HepG2 (cell line): Measurements from ENCODE around the gene MAPK9. TPM values are rescaled to one million over a fixed set of nuclear protein-coding genes. Genes with fewer than 3 reads are reported as not detected.

ENCODE experiments used
- E2F2 ChIP-seq: sonication (generic); formaldehyde crosslinking; IDR thresholded peaks from 2 replicates; pipeline ENCODE4 v1.4.0; 2020; ENCODE audit warnings: missing genetic modification reagents, borderline replicate concordance
- HNF4A ChIP-seq: sonication (generic); formaldehyde crosslinking; IDR thresholded peaks from 2 replicates; pipeline ENCODE4 v1.4.0; 2020; ENCODE audit warnings: missing genetic modification reagents
- MIER3 ChIP-seq: IDR thresholded peaks from 2 replicates; pipeline ENCODE4 v1.6.1; 2016; ENCODE audit warnings: missing compliant biosample characterization, borderline replicate concordance
- MYC ChIP-seq: sonication (generic); formaldehyde crosslinking; IDR thresholded peaks from 2 replicates; pipeline ENCODE4 v1.9.0; 2021; ENCODE audit warnings: missing genetic modification reagents, borderline replicate concordance
- NR2C2 ChIP-seq: sonication (generic); formaldehyde crosslinking; IDR thresholded peaks from 2 replicates; pipeline ENCODE4 v1.4.0; 2020; ENCODE audit warnings: missing genetic modification reagents, mild to moderate bottlenecking, moderate library complexity, borderline replicate concordance
- POLR2A ChIP-seq, 2 experiments: IDR thresholded peaks; 2 replicates each; pipeline ENCODE4 v1.6.1; 2011; ENCODE audit warnings: low read depth in 2 of 2, low read length in 2 of 2, mild to moderate bottlenecking in 1 of 2, moderate library complexity in 1 of 2; ENCODE audit not compliant: insufficient read depth in 1 of 2
- RBAK ChIP-seq: sonication (generic); formaldehyde crosslinking; IDR thresholded peaks from 2 replicates; pipeline ENCODE4 v1.5.1; 2020; ENCODE audit warnings: mild to moderate bottlenecking, missing genetic modification reagents
- RNF2 ChIP-seq: fragments of 450-650 bp; conservative IDR thresholded peaks from 2 replicates; pipeline ENCODE4 v1.6.1; 2016; ENCODE audit warnings: low read depth
- SOX6 ChIP-seq, 2 experiments: fragments of 450-650 bp in 1 of 2; sonication (generic) in 1 of 2; formaldehyde crosslinking in 1 of 2; IDR thresholded peaks; 2 replicates each; pipeline versions ENCODE4 v1.4.0 to v1.6.1; 2017 to 2020; ENCODE audit warnings: antibody characterized with exemption in 1 of 2, mild to moderate bottlenecking in 1 of 2, missing genetic modification reagents in 1 of 2
- TBX2 ChIP-seq: sonication (generic); formaldehyde crosslinking; IDR thresholded peaks from 2 replicates; pipeline ENCODE4 v1.5.0; 2020; ENCODE audit warnings: missing genetic modification reagents, mild to moderate bottlenecking, borderline replicate concordance
- TEAD2 ChIP-seq: sonication (generic); formaldehyde crosslinking; IDR thresholded peaks from 2 replicates; pipeline ENCODE4 v1.9.0; 2021; ENCODE audit warnings: missing genetic modification reagents
- ZHX2 ChIP-seq, 2 experiments: sonication (generic) in 1 of 2; formaldehyde crosslinking in 1 of 2; IDR thresholded peaks; 2 replicates each; pipeline versions ENCODE4 v1.6.1 to v1.9.0; 2014 to 2022; ENCODE audit warnings: antibody characterized with exemption in 1 of 2, borderline replicate concordance in 1 of 2, inconsistent platforms in 1 of 2, low read depth in 1 of 2, missing genetic modification reagents in 1 of 2
- ZNF468 ChIP-seq: sonication (generic); formaldehyde crosslinking; IDR thresholded peaks from 2 replicates; pipeline ENCODE4 v1.8.0; 2022; ENCODE audit warnings: mild to moderate bottlenecking, moderate library complexity, missing genetic modification reagents
- ZNF558 ChIP-seq: sonication (generic); formaldehyde crosslinking; IDR thresholded peaks from 2 replicates; pipeline ENCODE4 v1.9.0; 2022; ENCODE audit warnings: mild to moderate bottlenecking, missing genetic modification reagents, borderline replicate concordance
- ZNF639 ChIP-seq: conservative IDR thresholded peaks from 2 replicates; pipeline ENCODE4 v1.6.1; 2018; ENCODE audit warnings: missing genetic modification reagents
- ZNF687 ChIP-seq: sonication (generic); formaldehyde crosslinking; IDR thresholded peaks from 2 replicates; pipeline ENCODE4 v1.5.1; 2020; ENCODE audit warnings: mild to moderate bottlenecking, missing genetic modification reagents, moderate library complexity
- polyA plus RNA-seq, 8 experiments: library from polyadenylated mRNA; depleted of rRNA in 3 of 8; stranded (reverse) in 7 of 8; unstranded in 1 of 8; fragments of >200 nt; fragmentation: Illumina TruSeq in 4 of 8; extraction: Trizol in 4 of 8; gene quantifications; 2 replicates each; pipeline versions ENCODE4 v1.2.1 to v1.2.3, GENCODE V29; 2011 to 2016; ENCODE audit warnings: low read depth in 4 of 8, missing spikeins in 1 of 8, mixed read lengths in 1 of 8; ENCODE audit not compliant: insufficient read depth in 1 of 8
- total RNA-seq, 5 experiments: library from RNA; depleted of rRNA; stranded (reverse); fragments of >200 nt; fragmentation: Illumina TruSeq; extraction: Trizol; gene quantifications; 2 replicates each; pipeline ENCODE4 v1.2.3, GENCODE V29; 2016; ENCODE audit warnings: low read depth in 1 of 5

The MAPK9 gene
- total and polyA plus RNA-seq, 2 of the 13 experiments (the other 11 are each of a cell fraction or from before 2014, with no cell fraction given), result 30.1 to 56.1 TPM

- no peak for TF ChIP-seq MIER3 (CRISPR knock-in tag)
- no peak; the same call in 1 of the 2 replicates for TF ChIP-seq ZNF687 (CRISPR knock-in tag)
- TF ChIP-seq ZNF558 (CRISPR knock-in tag), result no peak
- TF ChIP-seq RNF2, result no peak
- TF ChIP-seq NR2C2, result 0 out of 2 replicates have a peak, but pooled peaks have one; percentile 43
- TF ChIP-seq TBX2 (CRISPR knock-in tag), result peak; percentile 49; the same call in 1 of the 2 replicates
- no peak for TF ChIP-seq ZHX2 (IDR thresholded peaks at IDR 0.05; ENCODE audit: low read depth)
- no peak for TF ChIP-seq ZHX2 (CRISPR knock-in tag; IDR thresholded peaks at IDR 0.05; ENCODE audit: borderline replicate concordance)
- TF ChIP-seq MYC, result no peak
- TF ChIP-seq POLR2A (IDR thresholded peaks at IDR 0.05; ENCODE audit: insufficient read depth in 1 of 2, low read depth in 2 of 2, low read length in 2 of 2), result no peak
- no peak for TF ChIP-seq ZNF468 (CRISPR knock-in tag)
- TF ChIP-seq TEAD2 (CRISPR knock-in tag), result no peak
- TF ChIP-seq ZNF639 (CRISPR knock-in tag), result no peak
- TF ChIP-seq HNF4A (CRISPR knock-in tag), result peak; percentile 58
- TF ChIP-seq RBAK (CRISPR knock-in tag), result no peak
- TF ChIP-seq E2F2 (CRISPR knock-in tag), result no peak
- no peak for TF ChIP-seq SOX6 (IDR thresholded peaks at IDR 0.05)
- TF ChIP-seq SOX6 (CRISPR knock-in tag; IDR thresholded peaks at IDR 0.05), result peak; percentile 67
Measured at GRCh38 chr5:180303226-180304015, 11.5 kb upstream of the MAPK9 start (continued).
